Measurements from ENCODE around the gene TPP1.

DNA sequence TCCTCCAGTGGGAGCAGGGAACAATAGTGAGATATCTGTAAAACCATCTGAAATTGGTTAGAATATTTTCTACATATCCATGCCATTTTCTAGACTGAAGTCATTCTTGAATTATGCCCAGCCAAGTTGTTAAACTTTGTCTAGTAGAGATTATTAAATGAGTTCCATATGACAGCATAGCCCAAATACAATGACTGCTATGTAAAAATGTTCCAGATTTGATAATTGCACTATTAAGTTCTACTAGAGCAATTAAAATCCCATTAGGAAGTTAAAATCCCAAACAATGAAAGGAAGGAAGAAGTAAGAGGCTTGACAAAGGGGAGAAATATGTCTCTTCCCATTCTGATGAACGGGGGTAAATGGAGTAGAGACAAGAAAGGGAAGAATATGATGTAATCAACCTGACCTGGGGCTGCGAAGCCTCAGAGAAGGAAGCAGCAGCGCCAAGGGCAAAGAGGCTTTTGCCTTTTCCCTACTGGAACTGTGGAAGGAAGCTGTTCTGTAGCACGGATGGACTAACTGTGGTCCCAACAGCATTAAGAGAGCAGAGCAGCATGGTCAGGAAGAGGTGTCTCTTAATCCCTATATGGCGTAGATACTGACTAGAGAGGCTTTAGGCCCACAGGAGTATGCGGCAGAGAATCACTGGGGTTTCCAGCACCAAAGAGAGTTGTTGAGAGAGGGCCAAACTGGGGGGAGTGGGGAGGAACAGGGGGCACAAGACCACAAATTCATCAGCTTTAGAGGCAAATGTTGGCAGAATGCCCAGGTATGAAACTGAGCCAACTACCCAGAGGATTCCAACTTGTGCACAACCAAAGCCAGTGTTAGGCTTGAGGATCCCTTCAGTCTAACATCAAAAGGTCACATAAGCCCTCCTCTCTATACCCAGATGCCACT is 42.5 kb downstream of the TPP1 start:
- TF ChIP-seq PPARA (CRISPR knock-in tag; IDR thresholded peaks at IDR 0.05; ENCODE audit: borderline replicate concordance) (no peak), TCF4 (CRISPR knock-in tag; IDR thresholded peaks at IDR 0.05; ENCODE audit: borderline replicate concordance) (peak; percentile 58; the same call in 1 of the 2 replicates), SNAI2 (CRISPR knock-in tag; IDR thresholded peaks at IDR 0.05) (no peak), ZFP3 (CRISPR knock-in tag; IDR thresholded peaks at IDR 0.05) (no peak; the same call in 1 of the 2 replicates)
- TF ChIP-seq, protein P1, sequence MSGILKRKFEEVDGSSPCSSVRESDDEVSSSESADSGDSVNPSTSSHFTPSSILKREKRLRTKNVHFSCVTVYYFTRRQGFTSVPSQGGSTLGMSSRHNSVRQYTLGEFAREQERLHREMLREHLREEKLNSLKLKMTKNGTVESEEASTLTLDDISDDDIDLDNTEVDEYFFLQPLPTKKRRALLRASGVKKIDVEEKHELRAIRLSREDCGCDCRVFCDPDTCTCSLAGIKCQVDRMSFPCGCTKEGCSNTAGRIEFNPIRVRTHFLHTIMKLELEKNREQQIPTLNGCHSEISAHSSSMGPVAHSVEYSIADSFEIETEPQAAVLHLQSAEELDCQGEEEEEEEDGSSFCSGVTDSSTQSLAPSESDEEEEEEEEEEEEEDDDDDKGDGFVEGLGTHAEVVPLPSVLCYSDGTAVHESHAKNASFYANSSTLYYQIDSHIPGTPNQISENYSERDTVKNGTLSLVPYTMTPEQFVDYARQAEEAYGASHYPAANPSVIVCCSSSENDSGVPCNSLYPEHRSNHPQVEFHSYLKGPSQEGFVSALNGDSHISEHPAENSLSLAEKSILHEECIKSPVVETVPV (CRISPR knock-in tag; IDR thresholded peaks at IDR 0.05) = no peak; the same call in 1 of the 2 replicates
